RWPE1 (cell line): ENCODE measurements around the gene TEX30.

Experiments used
- CTCF ChIA-PET: fragments of 350-600 bp; sonication (Branson Sonifier 250); formaldehyde crosslinking; extraction: SDS; loops from one replicate; lab custom pipeline; 2021; lab: Yijun Ruan, JAX
- POLR2A ChIA-PET: fragments of 400-600 bp; formaldehyde crosslinking; extraction: SDS; loops from one replicate; lab custom pipeline; 2020; ENCODE audit warnings: antibody characterized with exemption; ENCODE audit not compliant: low non-redundant PET; lab: Yijun Ruan, JAX
- DNase-seq: peaks from one replicate; pipeline ENCODE4 v3.0.0; 2012; ENCODE audit warnings: low spot score
- H3K27ac ChIP-seq: fragments of 450-650 bp; 2 replicates; pipeline ENCODE4 v1.5.1; 2017
- CTCF ChIP-seq: fragments of 450-650 bp; conservative IDR thresholded peaks from 2 replicates; pipeline ENCODE4 v1.5.1; 2017; ENCODE audit warnings: low read depth, mild to moderate bottlenecking

Gene TEX30

DNA sequence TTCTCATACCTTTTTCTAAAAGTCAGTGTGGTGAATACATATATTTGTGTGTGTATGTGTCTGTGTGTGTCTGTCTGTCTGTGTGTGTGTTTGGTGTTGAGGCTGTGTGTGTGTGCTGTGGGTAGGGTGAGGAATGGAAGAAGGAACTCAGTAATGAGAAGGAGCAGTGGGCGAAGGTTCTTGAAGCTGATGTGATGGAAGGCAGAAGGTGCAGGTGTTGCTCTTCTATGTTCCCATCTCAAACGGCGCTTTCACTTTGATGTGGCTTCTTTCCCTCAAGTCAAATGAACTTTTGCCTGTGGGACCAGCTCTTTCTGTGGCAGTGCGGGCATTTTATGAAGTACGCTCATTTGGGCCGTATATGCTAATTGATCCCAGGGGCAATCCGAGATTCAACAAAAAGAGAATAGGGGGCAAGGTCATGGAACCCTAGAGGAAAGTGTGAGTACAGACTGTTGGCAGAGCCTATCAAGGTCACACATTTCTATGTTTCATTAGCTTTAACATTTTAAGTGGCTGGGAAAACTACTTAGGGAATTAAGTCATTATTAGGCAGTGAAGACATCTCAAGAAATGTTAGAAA, 40.5 kb upstream of the TEX30 start:
- TF ChIP-seq CTCF: no peak
- ChIA-PET POLR2A (no interaction called here), CTCF (interaction anchor here (0.8 kb wide), 1 partner anchor 12 kb away, joined by 5 read pairs; no protein-coding TSS in a partner anchor)
- no peak overlapping the region for H3K27ac ChIP-seq
- DNase-seq: no peak

DNA sequence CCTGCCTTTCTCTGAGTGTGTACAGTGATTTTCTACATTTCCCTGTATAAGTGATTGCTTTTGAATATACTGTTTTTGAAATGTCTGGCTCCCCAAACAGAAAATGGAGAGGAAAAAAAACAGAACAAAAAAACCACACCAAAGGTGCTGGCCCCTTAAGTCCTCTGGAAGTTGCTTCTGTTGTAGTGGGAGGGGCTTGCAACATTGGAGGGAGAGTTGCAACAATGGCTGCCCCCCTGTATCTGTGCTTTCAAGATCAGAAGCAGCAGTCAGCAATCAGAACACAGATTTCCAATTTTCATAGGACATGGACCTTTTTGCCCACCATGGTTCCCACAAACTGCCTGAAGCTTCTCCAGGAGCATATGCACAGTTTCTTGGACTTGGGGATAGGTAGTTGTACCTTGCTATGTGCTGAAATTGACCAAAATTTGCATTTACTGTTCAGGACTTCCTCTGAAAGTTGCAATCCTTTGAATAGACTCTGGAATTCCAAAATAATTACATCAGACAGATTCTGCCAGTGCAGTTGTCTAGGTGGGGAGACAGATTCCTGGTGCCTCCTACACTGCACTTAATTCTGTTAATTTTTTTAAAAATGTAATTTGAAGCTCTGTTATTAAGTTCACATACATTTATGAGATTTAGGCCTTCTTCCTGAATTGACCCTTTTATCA, 39.2 kb upstream of the TEX30 start:
- no peak overlapping the region for H3K27ac ChIP-seq
- CTCF ChIA-PET: interaction anchor here (0.7 to 1.1 kb wide), 2 partner anchors 13 to 35 kb away, joined by 3 read pairs; no protein-coding TSS in a partner anchor
- POLR2A ChIA-PET: no interaction called here

GRCh38 chr13:102807699-102808098, 34.1 kb upstream of the TEX30 start:
- no peak for DNase-seq
- H3K27ac ChIP-seq: no peak overlapping the region
- ChIA-PET POLR2A (no interaction called here), CTCF (interaction anchor here (1.1 kb wide), 1 partner anchor 18 kb away, joined by 4 read pairs; no protein-coding TSS in a partner anchor)
- TF ChIP-seq CTCF: no peak

More for the DNA sequence above, 39.2 kb upstream of the TEX30 start:
- TF ChIP-seq CTCF: no peak
- DNase-seq: no peak

GRCh38 chr13:102805680-102806079, 32.1 kb upstream of the TEX30 start:
- ChIA-PET CTCF (no interaction called here), POLR2A (no interaction called here)
- no peak overlapping the region for H3K27ac ChIP-seq
- TF ChIP-seq CTCF: no peak
- no peak for DNase-seq

DNA sequence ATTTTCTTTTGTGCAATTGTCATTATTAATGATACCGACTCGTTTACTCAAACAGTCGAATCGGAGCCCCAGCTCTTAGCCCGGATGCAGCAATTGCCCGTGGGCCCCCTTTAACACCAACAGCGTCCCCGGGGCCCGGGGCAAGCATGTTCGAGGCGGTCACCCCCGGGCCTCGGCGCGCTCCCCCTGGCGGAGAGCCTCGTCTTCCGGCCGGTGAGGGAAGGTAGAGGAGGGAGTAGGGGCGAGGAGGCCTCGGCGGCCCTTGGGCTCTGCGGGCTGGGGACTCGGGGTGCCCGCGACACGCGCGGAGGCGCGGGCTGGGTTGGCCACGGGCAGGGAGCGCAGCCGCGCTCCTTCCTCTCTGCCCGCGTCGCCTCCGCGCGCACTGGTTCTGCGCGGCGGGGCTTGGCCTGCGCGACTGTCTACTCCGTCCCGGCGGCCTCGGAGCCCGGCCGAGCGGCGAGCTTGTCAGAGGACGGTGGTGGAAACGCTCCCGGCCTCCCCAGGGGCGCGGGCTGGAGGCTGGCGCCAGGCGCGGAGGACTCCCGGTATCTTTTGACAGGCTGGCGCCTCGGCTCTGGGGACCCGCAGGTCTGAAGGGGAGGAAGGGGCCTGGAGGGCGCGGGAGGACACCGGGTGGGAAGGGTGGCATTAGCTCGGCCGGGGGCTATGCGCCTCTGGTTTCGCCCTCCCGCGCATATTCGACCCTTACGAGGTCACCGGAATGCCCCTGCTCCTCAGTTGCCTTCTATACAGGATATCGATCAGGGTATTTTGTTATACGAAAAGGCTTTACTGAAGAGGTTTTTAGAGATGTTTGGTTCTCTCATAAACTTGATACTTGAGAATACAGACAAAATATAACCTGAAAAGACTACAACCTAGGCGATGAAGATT, 26.8 kb upstream of the TEX30 start:
- ChIA-PET CTCF (interaction anchor here (0.6 to 2.0 kb wide), 8 partner anchors 8 to 219 kb away, joined by 3 to 9 read pairs (median 4); partner anchors contain the start of gene ERCC5), POLR2A (no interaction called here)
- H3K27ac ChIP-seq: peak overlapping the region; percentile 81
- TF ChIP-seq CTCF: peak; percentile 85
- peak; percentile 79 for DNase-seq
